Subcutaneous adipose tissue (tissue), 4 donors: ENCODE data around the gene PIGB. TPM values are rescaled to one million over a fixed set of nuclear protein-coding genes. Genes with fewer than 3 reads are reported as not detected.

Experiments used
- total RNA-seq, 4 donors: library from RNA; depleted of rRNA; stranded (reverse); fragments of >200 nt; gene quantifications; one replicate each; pipeline ENCODE4 v1.1.0, GENCODE V29; 2016
- TF ChIP-seq, protein P1 (sequence below): fragments of 450-650 bp; IDR thresholded peaks from one replicate; pipeline ENCODE4 v1.5.1; 2016; ENCODE audit warnings: low read depth, mild to moderate bottlenecking, control low read depth, antibody characterized with exemption, moderate library complexity

The PIGB gene
- total RNA-seq, 4 donors from 2014 or later: 11.5 to 14.7 (median 12.8) TPM

DNA sequence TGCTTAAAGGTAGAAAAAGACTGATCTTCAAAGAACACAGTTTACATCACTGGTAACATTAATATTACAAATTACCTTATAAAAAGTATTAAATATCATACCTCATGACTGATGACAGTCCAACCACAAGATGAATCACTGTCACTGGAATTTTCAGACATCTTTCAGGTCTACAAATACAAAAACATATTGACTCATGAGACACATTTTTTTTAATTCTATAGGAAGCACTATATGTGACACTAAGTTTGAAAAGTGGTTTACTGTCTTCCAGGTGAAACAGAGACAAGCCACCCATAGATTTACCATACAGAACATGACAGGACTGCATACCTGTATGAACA, 70.2 kb downstream of the PIGB start:
- TF ChIP-seq, protein P1, sequence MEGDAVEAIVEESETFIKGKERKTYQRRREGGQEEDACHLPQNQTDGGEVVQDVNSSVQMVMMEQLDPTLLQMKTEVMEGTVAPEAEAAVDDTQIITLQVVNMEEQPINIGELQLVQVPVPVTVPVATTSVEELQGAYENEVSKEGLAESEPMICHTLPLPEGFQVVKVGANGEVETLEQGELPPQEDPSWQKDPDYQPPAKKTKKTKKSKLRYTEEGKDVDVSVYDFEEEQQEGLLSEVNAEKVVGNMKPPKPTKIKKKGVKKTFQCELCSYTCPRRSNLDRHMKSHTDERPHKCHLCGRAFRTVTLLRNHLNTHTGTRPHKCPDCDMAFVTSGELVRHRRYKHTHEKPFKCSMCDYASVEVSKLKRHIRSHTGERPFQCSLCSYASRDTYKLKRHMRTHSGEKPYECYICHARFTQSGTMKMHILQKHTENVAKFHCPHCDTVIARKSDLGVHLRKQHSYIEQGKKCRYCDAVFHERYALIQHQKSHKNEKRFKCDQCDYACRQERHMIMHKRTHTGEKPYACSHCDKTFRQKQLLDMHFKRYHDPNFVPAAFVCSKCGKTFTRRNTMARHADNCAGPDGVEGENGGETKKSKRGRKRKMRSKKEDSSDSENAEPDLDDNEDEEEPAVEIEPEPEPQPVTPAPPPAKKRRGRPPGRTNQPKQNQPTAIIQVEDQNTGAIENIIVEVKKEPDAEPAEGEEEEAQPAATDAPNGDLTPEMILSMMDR: no peak

DNA sequence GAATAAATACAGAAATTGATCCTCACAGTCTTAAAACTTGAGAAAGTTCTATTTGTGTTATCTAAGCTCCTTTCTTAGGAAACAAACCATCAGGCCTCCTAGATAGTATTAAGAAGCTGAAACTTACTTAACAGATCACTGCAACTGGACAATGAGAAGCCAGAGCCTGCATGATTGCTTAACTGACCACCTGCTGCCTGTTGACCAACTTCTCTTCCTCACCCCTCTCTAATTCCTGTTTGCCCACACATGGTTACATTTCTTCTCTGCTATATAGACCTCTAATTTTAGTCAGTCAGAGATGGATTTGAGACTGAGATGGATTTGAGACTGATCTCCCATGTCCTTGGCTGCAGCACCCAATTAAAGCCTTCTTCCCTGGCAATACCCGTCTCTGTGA, 75.7 kb downstream of the PIGB start:
- TF ChIP-seq, protein P1: no peak

DNA sequence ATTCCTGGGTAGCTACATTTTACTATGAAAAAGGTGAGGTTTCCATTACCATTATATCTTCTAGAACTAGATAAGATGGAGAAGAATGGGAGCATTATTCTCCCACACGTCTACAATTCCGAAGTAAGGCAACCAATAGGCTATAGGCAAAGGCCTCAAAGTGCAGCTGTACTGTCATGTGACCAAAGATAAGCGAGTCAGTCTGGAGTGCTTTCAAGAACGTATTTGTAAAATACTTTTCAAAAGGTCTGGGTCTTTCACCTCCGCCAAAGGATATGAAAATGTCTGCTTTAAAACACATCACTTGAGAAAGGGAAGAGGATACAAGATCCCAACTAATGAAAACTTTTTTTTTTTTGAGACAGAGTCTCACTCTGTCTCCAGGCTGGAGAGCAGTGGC, 79.2 kb downstream of the PIGB start:
- TF ChIP-seq, protein P1: no peak

DNA sequence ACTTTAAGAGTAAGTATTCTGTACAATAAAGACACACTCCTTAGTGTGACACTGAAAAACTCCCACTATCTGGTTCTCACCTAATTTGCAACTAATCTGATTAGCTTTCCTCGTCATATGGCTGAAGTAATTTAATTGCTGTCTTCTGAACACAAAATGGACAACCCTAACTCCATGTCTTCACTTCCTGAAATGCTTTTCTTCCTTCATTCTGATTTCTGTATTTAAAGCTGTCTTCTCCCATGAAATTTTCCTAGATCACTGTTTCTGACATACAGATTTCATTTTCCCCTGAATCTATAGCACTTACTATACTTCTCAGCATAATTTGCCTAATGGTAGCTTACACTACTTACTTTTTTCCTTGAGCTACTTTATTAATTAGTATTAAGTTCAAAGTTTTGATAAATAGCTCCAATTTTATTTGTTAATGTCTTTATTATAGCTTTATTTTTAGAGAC, 82.8 kb downstream of the PIGB start:
- TF ChIP-seq, protein P1: no peak

DNA sequence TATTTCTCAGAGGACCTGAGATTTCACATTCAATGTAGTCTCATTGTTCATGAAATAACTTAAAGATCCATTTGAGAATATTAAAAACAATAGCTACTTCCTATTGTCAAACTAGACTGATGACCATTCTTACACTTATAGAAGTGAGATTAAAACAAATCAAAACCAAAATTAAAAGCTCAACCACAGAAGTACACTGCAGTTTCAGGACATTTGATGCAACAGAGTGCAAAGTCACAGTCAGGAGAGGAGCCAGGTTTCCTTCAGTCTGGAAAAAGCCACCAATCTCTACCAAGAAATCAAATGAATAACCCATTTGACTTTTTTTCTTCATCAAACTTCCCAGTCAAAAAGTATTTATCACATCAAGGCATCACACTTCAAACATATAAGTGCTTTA, 83.7 kb downstream of the PIGB start:
- TF ChIP-seq, protein P1: no peak

DNA sequence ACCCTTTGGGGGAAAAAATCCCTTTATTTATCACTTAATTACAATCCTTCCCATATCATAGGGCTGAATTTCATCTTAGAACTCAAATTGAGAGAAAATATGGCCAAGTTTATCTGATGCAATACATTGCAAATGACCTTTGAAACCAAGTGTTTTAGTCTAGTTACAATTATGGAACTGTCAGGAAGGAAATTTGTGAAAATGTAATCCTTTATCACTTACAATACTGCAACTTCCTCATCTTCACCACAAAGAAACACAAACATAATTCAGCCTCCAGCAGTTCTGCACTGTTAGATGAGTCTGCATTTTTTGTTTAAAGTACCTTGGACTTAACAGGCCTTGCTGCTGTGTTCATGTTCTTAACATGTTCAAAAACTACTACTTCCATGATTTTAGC, 84.5 kb downstream of the PIGB start:
- TF ChIP-seq, protein P1: no peak

Other genes with a start within 250 kb of the PIGB start
- 100 to 1,000 TPM in 1 of 4 donors, 10 to 100 TPM in 3; 53.3 to 101 (median 74.3) TPM for gene RSL24D1, start 122.3 kb upstream of the PIGB start, total RNA-seq
- 10 to 100 TPM in 2 of 4 donors, 1 to 10 TPM in 2; 6.6 to 16.5 (median 10.5) TPM for gene RAB27A, start 29.4 kb upstream of the PIGB start, total RNA-seq
- gene PIGBOS1, start 99 bp upstream of the PIGB start, total RNA-seq: 10 to 100 TPM in 3 of 4 donors, 1 to 10 TPM in 1; 5.9 to 39.7 (median 14.7) TPM
- 10 to 100 TPM; 61.2 to 97.7 (median 81.1) TPM for gene CCPG1, start 89.1 kb downstream of the PIGB start, total RNA-seq
- gene PIERCE2, start 89.3 kb downstream of the PIGB start, total RNA-seq: 1 to 10 TPM in 3 of 4 donors, not detected in 1; 1.5 to 4.1 (median 2.0) TPM
- 1 to 10 TPM in 1 of 4 donors, under 1 TPM in 2, not detected in 1; 0.49 to 3.4 (median 0.88) TPM for gene DNAAF4, start 189.0 kb downstream of the PIGB start, total RNA-seq